HCT116 (cell line): ENCODE results near the gene PHKB. TPM values are rescaled to one million over a fixed set of nuclear protein-coding genes. Genes with fewer than 3 reads are reported as not detected.

Source experiments
- ATAC-seq: fragments of 200-7000 bp; cut with Tn5 transposase; 2 replicates; pipeline ENCODE4 v1.9.1; 2020; ENCODE audit warnings: mild to moderate bottlenecking, moderate library complexity
- BruUV-seq: library from RNA; stranded (reverse); fragments of 400-500 nt; replicated peaks from 2 replicates; lab custom pipeline; 2021; lab: Mats Ljungman, UMichigan
- CTCF ChIA-PET: fragments of 300-600 bp; sonication (Branson Sonifier 250); formaldehyde crosslinking; loops from one replicate; lab custom pipeline; 2021; ENCODE audit warnings: antibody characterized with exemption; lab: Charles Lee
- POLR2A ChIA-PET: fragments of 300-600, 350-600 bp; sonication (Branson Sonifier 250); formaldehyde crosslinking; loops from one replicate; lab custom pipeline; 2021; ENCODE audit warnings: antibody characterized with exemption; lab: Charles Lee
- RAD21 ChIA-PET, 2 experiments: fragments of 300-600 bp; sonication (Branson Sonifier 250); formaldehyde crosslinking; loops; one replicate each; lab custom pipeline; 2023; ENCODE audit warnings: low total read pairs in 2 of 2; ENCODE audit not compliant: uncharacterized antibody in 2 of 2, unreplicated experiment in 2 of 2, low non-redundant PET in 1 of 2; lab: Charles Lee
- DNase-seq: peaks from one replicate; pipeline ENCODE4 v3.0.0-alpha.2; 2010; ENCODE audit warnings: low read depth, low spot score
- H2AFZ ChIP-seq: fragments of 200-600 bp; shearing (Covaris generic), sonication (generic); 2 replicates; pipeline ENCODE4 v1.6.1; 2017; ENCODE audit warnings: low read depth, mixed run types, mixed read lengths, antibody characterized with exemption, low read length; ENCODE audit not compliant: poor library complexity, severe bottlenecking
- H3K27ac ChIP-seq: 2 replicates; pipeline ENCODE4 v1.5.1; 2012; ENCODE audit warnings: low read depth, low read length
- H3K27me3 ChIP-seq: fragments of 200-600 bp; sonication (generic); 2 replicates; pipeline ENCODE4 v1.6.1; 2016; ENCODE audit warnings: mixed run types, low read length, mixed read lengths; ENCODE audit not compliant: insufficient read depth
- H3K36me3 ChIP-seq, 2 experiments: fragments of 200-500 bp in 1 of 2; fragments of 200-600 bp in 1 of 2; sonication (Bioruptor generic) in 1 of 2; sonication (generic) in 1 of 2; 2 replicates each; pipeline versions ENCODE4 v1.5.1 to v1.6.1; 2014 to 2016; ENCODE audit warnings: low read length in 2 of 2, inconsistent platforms in 1 of 2, mixed read lengths in 1 of 2, mixed run types in 1 of 2; ENCODE audit not compliant: insufficient read depth in 2 of 2, control insufficient read depth in 1 of 2
- H3K4me1 ChIP-seq, 2 experiments: fragments of 200-600 bp in 1 of 2; sonication (generic) in 1 of 2; 2 replicates each; pipeline versions ENCODE4 v1.5.1 to v1.6.1; 2012 to 2017; ENCODE audit warnings: low read length in 2 of 2, inconsistent platforms in 1 of 2, mild to moderate bottlenecking in 1 of 2, mixed read lengths in 1 of 2, mixed run types in 1 of 2, moderate library complexity in 1 of 2; ENCODE audit not compliant: insufficient read depth in 2 of 2, control insufficient read depth in 1 of 2
- H3K4me2 ChIP-seq: fragments of 200-600 bp; sonication (generic); 2 replicates; pipeline ENCODE4 v1.6.1; 2017; ENCODE audit warnings: mixed run types, low read length, mixed read lengths
- H3K4me3 ChIP-seq, 2 experiments: fragments of 200-600 bp in 1 of 2; sonication (generic) in 1 of 2; replicated peaks in 1 of 2; 2 replicates each; pipeline ENCODE4 v1.5.1; 2011 to 2016; ENCODE audit warnings: low read length in 2 of 2, control low read depth in 1 of 2, low read depth in 1 of 2, mild to moderate bottlenecking in 1 of 2, mixed read lengths in 1 of 2, mixed run types in 1 of 2
- H3K79me2 ChIP-seq: fragments of 200-600 bp; sonication (generic); 2 replicates; pipeline ENCODE4 v1.6.1; 2017; ENCODE audit warnings: mild to moderate bottlenecking, mixed run types, low read length, moderate library complexity, mixed read lengths; ENCODE audit not compliant: insufficient read depth
- H3K9ac ChIP-seq: fragments of 200-600 bp; sonication (generic); 2 replicates; pipeline ENCODE4 v1.6.1; 2016; ENCODE audit warnings: low read length, mixed read lengths
- H3K9me2 ChIP-seq: fragments of 200-600 bp; sonication (generic), shearing (Covaris generic); 2 replicates; pipeline ENCODE4 v1.6.1; 2017; ENCODE audit warnings: mixed run types, mild to moderate bottlenecking, moderate library complexity; ENCODE audit not compliant: insufficient read depth
- H3K9me3 ChIP-seq, 2 experiments: fragments of 200-500 bp in 1 of 2; fragments of 200-600 bp in 1 of 2; sonication (Bioruptor generic) in 1 of 2; sonication (generic) in 1 of 2; 2 replicates each; pipeline ENCODE4 v1.6.1; 2014 to 2017; ENCODE audit warnings: low read length in 2 of 2, mixed read lengths in 2 of 2, inconsistent platforms in 1 of 2, low read depth in 1 of 2, mild to moderate bottlenecking in 1 of 2, mixed run types in 1 of 2, moderate library complexity in 1 of 2; ENCODE audit not compliant: control insufficient read depth in 1 of 2, insufficient read depth in 1 of 2
- H4K20me1 ChIP-seq: fragments of 200-600 bp; sonication (generic), shearing (Covaris generic); 2 replicates; pipeline ENCODE4 v1.6.1; 2017; ENCODE audit warnings: mixed run types, mild to moderate bottlenecking, moderate library complexity; ENCODE audit not compliant: insufficient read depth
- CEBPB ChIP-seq: IDR thresholded peaks from 2 replicates; pipeline ENCODE4 v1.6.1; 2012; ENCODE audit warnings: low read depth
- EZH2 ChIP-seq: fragments of 200-600 bp; sonication (generic); IDR thresholded peaks from 2 replicates; pipeline ENCODE4 v1.6.1; 2017; ENCODE audit warnings: antibody characterized with exemption, mixed run types
- EZH2phosphoT487 ChIP-seq: fragments of 200-600 bp; IDR thresholded peaks from 2 replicates; pipeline ENCODE4 v1.6.1; 2018; ENCODE audit warnings: antibody characterized with exemption, borderline replicate concordance
- FOSL1 ChIP-seq: IDR thresholded peaks from 2 replicates; pipeline ENCODE4 v1.6.1; 2012; ENCODE audit warnings: low read depth
- RAD21 ChIP-seq: IDR thresholded peaks from 2 replicates; pipeline ENCODE4 v1.6.1; 2012; ENCODE audit warnings: low read depth, mild to moderate bottlenecking
- SIN3A ChIP-seq: IDR thresholded peaks from 2 replicates; pipeline ENCODE4 v1.6.1; 2012; ENCODE audit warnings: low read depth
- SP1 ChIP-seq: IDR thresholded peaks from 2 replicates; pipeline ENCODE4 v1.6.1; 2012; ENCODE audit warnings: low read depth
- SRF ChIP-seq: IDR thresholded peaks from 2 replicates; pipeline ENCODE4 v1.6.1; 2012; ENCODE audit warnings: low read depth
- TCF7L2 ChIP-seq: IDR thresholded peaks from 2 replicates; pipeline ENCODE4 v1.7.0; 2011; ENCODE audit warnings: borderline replicate concordance, inconsistent platforms; ENCODE audit not compliant: insufficient read depth, insufficient read length; ENCODE audit errors: extremely low read depth
- ZFX ChIP-seq: fragments of 450-650 bp; IDR thresholded peaks from 2 replicates; pipeline ENCODE4 v1.6.1; 2017
- intact Hi-C: fragments of 100-400 bp; cut with micrococcal nuclease; formaldehyde crosslinking; loops from 2 replicates; pipeline ENCODE4 v1.10.0; 2022
- total RNA-seq: library from RNA; stranded (reverse); gene quantifications from one replicate; pipeline ENCODE4 v1.2.1, GENCODE V29; 2021; ENCODE audit not compliant: unreplicated experiment
- TF ChIP-seq, protein P1 (sequence below), 3 experiments: fragments of 200-600 bp in 1 of 3; sonication (generic) in 1 of 3; IDR thresholded peaks in 2 of 3; conservative IDR thresholded peaks in 1 of 3; 2 replicates each; pipeline ENCODE4 v1.5.1; 2012 to 2017; ENCODE audit warnings: low read depth in 2 of 3, low read length in 2 of 3, antibody characterized with exemption in 1 of 3, borderline replicate concordance in 1 of 3, control low read depth in 1 of 3, mild to moderate bottlenecking in 1 of 3, mixed read lengths in 1 of 3, mixed run types in 1 of 3, moderate library complexity in 1 of 3; ENCODE audit not compliant: insufficient read depth in 1 of 3
- TF ChIP-seq, protein P2 (sequence below): IDR thresholded peaks from 2 replicates; pipeline ENCODE4 v1.6.1; 2012
- TF ChIP-seq, protein P3 (sequence below): IDR thresholded peaks from 2 replicates; pipeline ENCODE4 v1.6.1; 2012

Gene PHKB
- total RNA-seq, 1 experiment from 2014 or later: 30.5 TPM

DNA sequence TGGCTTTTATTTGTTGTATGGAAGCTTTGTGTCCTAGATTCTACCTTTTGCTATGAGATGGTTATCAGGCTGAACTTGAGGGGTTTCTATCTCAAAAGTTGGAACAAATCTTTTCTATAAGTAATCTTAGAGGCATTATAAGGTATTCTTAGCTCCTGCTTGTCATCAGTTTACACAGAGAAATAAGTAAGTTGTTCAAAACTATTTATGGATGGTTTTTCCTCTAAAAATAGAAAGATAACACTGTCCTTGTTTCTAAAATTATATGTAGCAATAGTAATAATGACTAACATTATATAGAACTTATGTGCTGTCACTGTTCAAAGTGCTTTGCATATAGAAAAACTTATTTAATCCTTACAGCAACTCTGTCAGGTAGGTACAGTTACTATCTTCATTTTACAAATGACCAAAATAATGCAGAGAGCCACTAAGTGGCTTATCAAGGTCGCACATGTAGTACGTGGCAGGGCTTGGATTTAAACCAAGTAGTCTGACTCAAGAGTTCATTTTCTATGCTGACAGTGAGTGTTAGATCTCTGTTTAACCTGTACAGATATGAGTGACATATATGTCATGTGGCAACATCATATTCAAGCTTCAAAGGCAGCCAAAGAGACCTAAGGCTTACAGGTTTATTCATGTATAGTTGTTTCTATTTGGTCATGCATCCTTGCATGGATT lies 59.0 kb downstream of the PHKB start:
- TF ChIP-seq, protein P1, sequence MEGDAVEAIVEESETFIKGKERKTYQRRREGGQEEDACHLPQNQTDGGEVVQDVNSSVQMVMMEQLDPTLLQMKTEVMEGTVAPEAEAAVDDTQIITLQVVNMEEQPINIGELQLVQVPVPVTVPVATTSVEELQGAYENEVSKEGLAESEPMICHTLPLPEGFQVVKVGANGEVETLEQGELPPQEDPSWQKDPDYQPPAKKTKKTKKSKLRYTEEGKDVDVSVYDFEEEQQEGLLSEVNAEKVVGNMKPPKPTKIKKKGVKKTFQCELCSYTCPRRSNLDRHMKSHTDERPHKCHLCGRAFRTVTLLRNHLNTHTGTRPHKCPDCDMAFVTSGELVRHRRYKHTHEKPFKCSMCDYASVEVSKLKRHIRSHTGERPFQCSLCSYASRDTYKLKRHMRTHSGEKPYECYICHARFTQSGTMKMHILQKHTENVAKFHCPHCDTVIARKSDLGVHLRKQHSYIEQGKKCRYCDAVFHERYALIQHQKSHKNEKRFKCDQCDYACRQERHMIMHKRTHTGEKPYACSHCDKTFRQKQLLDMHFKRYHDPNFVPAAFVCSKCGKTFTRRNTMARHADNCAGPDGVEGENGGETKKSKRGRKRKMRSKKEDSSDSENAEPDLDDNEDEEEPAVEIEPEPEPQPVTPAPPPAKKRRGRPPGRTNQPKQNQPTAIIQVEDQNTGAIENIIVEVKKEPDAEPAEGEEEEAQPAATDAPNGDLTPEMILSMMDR (IDR thresholded peaks at IDR 0.05 in 2 of 3, conservative IDR thresholded peaks at IDR 0.05 in 1 of 3; ENCODE audit: borderline replicate concordance in 1 of 3, insufficient read depth in 1 of 3, low read depth in 2 of 3, low read length in 2 of 3): no peak
- no peak for TF ChIP-seq CEBPB
- TF ChIP-seq ZFX: no peak
- TF ChIP-seq, all 23 proteins: peak for 0
- no peak overlapping the region for H2AFZ ChIP-seq
- no peaks in the 10 kb centered on the region; a peak in 1 of 4 replicates for H3K36me3 ChIP-seq
- ChIA-PET POLR2A (no interaction called here), CTCF (no interaction called here), RAD21 (no interaction called here)
- ATAC-seq (no peak), DNase-seq (no peak)
- no peaks in the 10 kb centered on the region for H3K9me3 ChIP-seq
- H3K9ac ChIP-seq: no peak overlapping the region
- no peak overlapping the region for H3K27ac ChIP-seq
- no peak overlapping the region for H3K4me2 ChIP-seq
- intact Hi-C loops: no loop called here
- no peaks in the 10 kb centered on the region for H3K4me1 ChIP-seq
- H3K9me2 ChIP-seq: no peaks in the 10 kb centered on the region
- H3K27me3 ChIP-seq: no peaks in the 10 kb centered on the region
- no peak overlapping the region for H3K4me3 ChIP-seq
- BruUV-seq: no TSS peak
- no peaks in the 10 kb centered on the region for H3K79me2 ChIP-seq
- no peaks in the 10 kb centered on the region for H4K20me1 ChIP-seq

DNA sequence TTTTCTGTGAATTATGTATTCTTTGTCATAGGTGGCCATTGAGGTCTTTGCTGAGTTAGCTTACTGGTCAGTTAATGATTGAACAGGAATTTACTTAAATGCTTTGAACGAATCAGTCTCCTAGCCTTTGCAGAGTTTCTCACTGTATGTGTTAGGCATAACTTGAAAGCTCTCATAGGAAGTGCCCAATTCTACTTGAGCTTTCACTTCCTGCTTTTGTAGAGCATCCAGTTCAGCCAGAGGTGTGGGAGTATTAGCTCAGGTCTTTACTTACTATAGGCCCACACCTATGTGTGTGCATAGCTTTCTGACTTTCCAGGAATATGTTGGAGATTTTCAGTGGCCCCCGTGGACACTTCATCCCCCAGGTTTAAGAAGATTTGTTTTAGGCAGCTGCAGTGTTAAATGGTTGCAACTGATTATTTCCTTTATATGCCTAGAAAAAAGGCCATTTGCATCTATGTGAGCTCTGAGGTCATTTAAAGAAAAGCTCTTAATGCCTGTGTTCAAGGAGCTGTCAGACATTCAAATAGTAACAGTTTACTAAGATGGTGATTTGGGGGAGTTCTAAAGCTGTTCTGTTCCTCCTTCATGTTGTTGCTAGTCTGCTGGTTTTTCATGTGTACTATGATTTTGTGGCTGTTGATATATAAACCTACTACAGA lies 62.3 kb downstream of the PHKB start:
- Histone ChIP-seq H3K27me3 (no peaks in the 10 kb centered on the region), H3K4me1 (no peaks in the 10 kb centered on the region), H3K9me3 (no peaks in the 10 kb centered on the region), H3K9me2 (no peaks in the 10 kb centered on the region), H3K27ac (no peak overlapping the region), H3K79me2 (no peaks in the 10 kb centered on the region), H2AFZ (no peak overlapping the region), H3K4me2 (no peak overlapping the region), H3K36me3 (no peaks in the 10 kb centered on the region), H3K9ac (no peak overlapping the region), H4K20me1 (no peaks in the 10 kb centered on the region), H3K4me3 (no peak overlapping the region)
- CTCF ChIA-PET: no interaction called here
- POLR2A ChIA-PET: no interaction called here
- DNase-seq (no peak), ATAC-seq (no peak)
- intact Hi-C loops: no loop called here
- RAD21 ChIA-PET: no interaction called here
- no TSS peak for BruUV-seq
- TF ChIP-seq, protein P2, sequence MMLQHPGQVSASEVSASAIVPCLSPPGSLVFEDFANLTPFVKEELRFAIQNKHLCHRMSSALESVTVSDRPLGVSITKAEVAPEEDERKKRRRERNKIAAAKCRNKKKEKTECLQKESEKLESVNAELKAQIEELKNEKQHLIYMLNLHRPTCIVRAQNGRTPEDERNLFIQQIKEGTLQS: no peak
- no peak for TF ChIP-seq EZH2phosphoT487
- no peak for TF ChIP-seq SIN3A
- TF ChIP-seq SRF: no peak
- TF ChIP-seq, protein P1 (IDR thresholded peaks at IDR 0.05 in 2 of 3, conservative IDR thresholded peaks at IDR 0.05 in 1 of 3; ENCODE audit: borderline replicate concordance in 1 of 3, insufficient read depth in 1 of 3, low read depth in 2 of 3, low read length in 2 of 3): no peak
- no peak for TF ChIP-seq TCF7L2
- TF ChIP-seq EZH2: no peak
- no peak for TF ChIP-seq FOSL1
- TF ChIP-seq, protein P3, sequence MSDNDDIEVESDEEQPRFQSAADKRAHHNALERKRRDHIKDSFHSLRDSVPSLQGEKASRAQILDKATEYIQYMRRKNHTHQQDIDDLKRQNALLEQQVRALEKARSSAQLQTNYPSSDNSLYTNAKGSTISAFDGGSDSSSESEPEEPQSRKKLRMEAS: no peak
- no peak for TF ChIP-seq SP1
- no peak for TF ChIP-seq RAD21
